Pancreas (tissue), 10 donors: ENCODE results near the gene HLA-DMB. TPM values are rescaled to one million over a fixed set of nuclear protein-coding genes. Genes with fewer than 3 reads are reported as not detected.
A peak's percentile ranks its signal among the peaks of the same experiment; 100 is the strongest.

ENCODE experiments used
- ATAC-seq, 4 donors: fragments of 200-7000 bp; cut with Tn5 transposase; one replicate each; pipeline versions ENCODE4 v1.8.0 to v1.9.1; 2020; ENCODE audit warnings: mild to moderate bottlenecking in 4 of 4, moderate library complexity in 4 of 4
- DNase-seq, 6 donors: peaks; one replicate each; pipeline ENCODE4 v3.0.0-alpha.2; 2020
- FAIRE-seq: peaks from 2 replicates; lab custom pipeline; 2012; peaks lifted over from hg19 to GRCh38; lab: Jason Lieb, UNC
- H3K27ac ChIP-seq, 4 donors: fragments of 200-600 bp; sonication (generic); 1 replicate in 3 of 4; 2 replicates in 1 of 4; pipeline versions ENCODE4 v1.5.0 to v1.8.0; 2020
- H3K27me3 ChIP-seq, 4 donors: fragments of 200-600 bp; one replicate each; pipeline ENCODE4 v1.8.0; 2021
- H3K36me3 ChIP-seq, 3 donors: fragments of 200-600 bp; sonication (generic) in 1 of 3; one replicate each; pipeline versions ENCODE4 v1.5.0 to v1.8.0; 2020 to 2021
- H3K4me1 ChIP-seq, 3 donors: fragments of 200-600 bp; one replicate each; pipeline ENCODE4 v1.8.0; 2021
- H3K4me3 ChIP-seq, 4 donors: fragments of 200-600 bp; sonication (generic) in 2 of 4; one replicate each; pipeline versions ENCODE4 v1.5.0 to v1.8.0; 2020 to 2021
- H3K9me3 ChIP-seq, 4 donors: fragments of 200-600 bp; one replicate each; pipeline ENCODE4 v1.8.0; 2021
- WGBS, 2 donors: extraction: QIAGEN DNeasy Blood & Tissue Kit; methylation state at CpG; one replicate each; pipeline ENCODE4 v1.1.7; 2013; 5-methylcytosine and 5-hydroxymethylcytosine counted together
- intact Hi-C, 3 donors: fragments of 100-400 bp; cut with DNase I; formaldehyde crosslinking; loops; one replicate each; pipeline versions ENCODE4 v1.11.1 to v1.14.2; 2022
- polyA plus RNA-seq, 2 donors: library from polyadenylated mRNA; stranded (reverse); fragments of 200-250 nt; gene quantifications; one replicate each; pipeline ENCODE4 v1.2.3, GENCODE V29; 2013
- total RNA-seq, 6 donors: library from RNA; stranded (reverse); fragmentation: NEBNext Ultra II Directional in 4 of 6; extraction: Animal tissue kit (Norgen Biotek cat#: 25700) in 4 of 6; gene quantifications; one replicate each; pipeline versions ENCODE4 v1.2.1 to v1.2.4, GENCODE V29; 2021 to 2023
- TF ChIP-seq, protein P1 (sequence below), 4 donors: fragments of 200-600 bp; sonication (generic) in 3 of 4; IDR thresholded peaks; one replicate each; pipeline versions ENCODE4 v1.5.0 to v1.8.0; 2021; ENCODE audit warnings: antibody characterized with exemption in 4 of 4
- donor health status: healthy with polysubstance abuse.
- donor health status: DM: no; HTN: no; CAD: no; lungs with moderate emphysema.
- donor health status: DM: no; HTN: no; CAD: no.
- donor health status: control.
- donor health status: control.
- donor health status: Bipolar disorder and iron deficiency.
- donor health status: DM: yes; HTN: yes; CAD: no.
- donor health status: DM: no; HTN: no; CAD: no.
- donor health status: DM: no; HTN: no; CAD: no.
- donor health status: DM: yes; HTN: yes; CAD: no.

HLA-DMB gene
- total and polyA plus RNA-seq, 8 donors: 1.9 to 42.6 (median 4.3) TPM

DNA sequence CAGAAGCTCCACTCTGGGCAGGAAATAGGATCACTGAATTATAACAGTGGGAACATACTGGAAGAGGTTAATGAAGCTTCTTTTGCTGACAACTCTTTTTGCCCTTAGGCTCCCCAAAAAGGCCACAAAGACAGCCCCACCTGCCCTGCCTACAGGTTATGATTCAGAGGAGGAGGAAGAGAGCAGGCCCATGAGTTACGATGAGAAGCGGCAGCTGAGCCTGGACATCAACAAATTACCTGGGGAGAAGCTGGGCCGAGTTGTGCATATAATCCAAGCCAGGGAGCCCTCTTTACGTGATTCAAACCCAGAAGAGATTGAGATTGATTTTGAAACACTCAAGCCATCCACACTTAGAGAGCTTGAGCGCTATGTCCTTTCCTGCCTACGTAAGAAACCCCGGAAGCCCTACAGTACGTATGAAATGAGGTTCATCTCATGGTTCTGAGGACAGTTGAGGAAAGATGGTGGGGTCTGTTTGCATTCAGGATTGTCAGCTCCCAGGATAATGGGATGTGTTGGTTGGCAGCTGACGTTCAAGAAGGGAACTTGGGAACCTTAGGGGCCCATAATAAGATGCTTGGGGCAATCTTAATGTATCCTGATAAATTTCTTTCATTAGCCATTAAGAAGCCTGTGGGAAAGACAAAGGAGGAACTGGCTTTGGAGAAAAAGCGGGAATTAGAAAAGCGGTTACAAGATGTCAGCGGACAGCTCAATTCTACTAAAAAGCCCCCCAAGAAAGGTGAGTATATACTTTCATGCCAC, 39.1 kb upstream of the HLA-DMB start:
- H3K4me1 ChIP-seq: peaks cover 21 to 62% (median 36%) of the 10 kb centered on the region in 3 donors
- 86 to 91% methylated on average over 12 of the region's 12 CpGs for WGBS, 2 donors
- H3K27ac ChIP-seq: no peak overlapping the region
- H3K9me3 ChIP-seq: no peaks in the 10 kb centered on the region
- FAIRE-seq: no peak
- no peaks in the 10 kb centered on the region for H3K27me3 ChIP-seq
- TF ChIP-seq, protein P1, sequence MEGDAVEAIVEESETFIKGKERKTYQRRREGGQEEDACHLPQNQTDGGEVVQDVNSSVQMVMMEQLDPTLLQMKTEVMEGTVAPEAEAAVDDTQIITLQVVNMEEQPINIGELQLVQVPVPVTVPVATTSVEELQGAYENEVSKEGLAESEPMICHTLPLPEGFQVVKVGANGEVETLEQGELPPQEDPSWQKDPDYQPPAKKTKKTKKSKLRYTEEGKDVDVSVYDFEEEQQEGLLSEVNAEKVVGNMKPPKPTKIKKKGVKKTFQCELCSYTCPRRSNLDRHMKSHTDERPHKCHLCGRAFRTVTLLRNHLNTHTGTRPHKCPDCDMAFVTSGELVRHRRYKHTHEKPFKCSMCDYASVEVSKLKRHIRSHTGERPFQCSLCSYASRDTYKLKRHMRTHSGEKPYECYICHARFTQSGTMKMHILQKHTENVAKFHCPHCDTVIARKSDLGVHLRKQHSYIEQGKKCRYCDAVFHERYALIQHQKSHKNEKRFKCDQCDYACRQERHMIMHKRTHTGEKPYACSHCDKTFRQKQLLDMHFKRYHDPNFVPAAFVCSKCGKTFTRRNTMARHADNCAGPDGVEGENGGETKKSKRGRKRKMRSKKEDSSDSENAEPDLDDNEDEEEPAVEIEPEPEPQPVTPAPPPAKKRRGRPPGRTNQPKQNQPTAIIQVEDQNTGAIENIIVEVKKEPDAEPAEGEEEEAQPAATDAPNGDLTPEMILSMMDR (IDR thresholded peaks at IDR 0.05): no peak
- H3K36me3 ChIP-seq: peaks cover 25 to 71% (median 63%) of the 10 kb centered on the region in 3 donors
- intact Hi-C loops: loop anchor here in 2 of 3 donors (5.0 to 10.0 kb wide), 3 partner anchors 43 to 93 kb away; no protein-coding TSS in a partner anchor
- DNase-seq: no peak
- H3K4me3 ChIP-seq: no peak overlapping the region
- ATAC-seq: no peak

DNA sequence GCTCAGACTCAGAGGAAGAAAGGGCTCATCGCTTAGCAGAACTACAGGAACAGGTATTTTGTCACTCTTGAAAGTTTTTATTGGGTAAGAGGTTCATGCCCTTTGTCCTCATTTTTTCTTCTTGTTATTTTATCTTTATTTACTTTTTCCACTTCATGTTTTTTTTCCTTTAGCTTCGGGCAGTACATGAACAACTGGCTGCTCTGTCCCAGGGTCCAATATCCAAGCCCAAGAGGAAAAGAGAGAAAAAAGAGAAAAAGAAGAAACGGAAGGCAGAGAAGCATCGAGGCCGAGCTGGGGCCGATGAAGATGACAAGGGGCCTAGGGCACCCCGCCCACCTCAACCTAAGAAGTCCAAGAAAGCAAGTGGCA, 37.1 kb upstream of the HLA-DMB start:
- DNase-seq: no peak
- intact Hi-C loops: loop anchor here in 1 of 3 donors (5.0 kb wide), 1 partner anchor 91 kb away; no protein-coding TSS in a partner anchor
- Histone ChIP-seq H3K27ac (no peak overlapping the region), H3K9me3 (no peaks in the 10 kb centered on the region), H3K4me3 (no peak overlapping the region), H3K27me3 (no peaks in the 10 kb centered on the region), H3K4me1 (peaks cover 19 to 55% (median 36%) of the 10 kb centered on the region in 3 donors), H3K36me3 (peaks cover 25 to 79% (median 63%) of the 10 kb centered on the region in 3 donors)
- TF ChIP-seq, protein P1 (IDR thresholded peaks at IDR 0.05): no peak
- no peak for FAIRE-seq
- no peak for ATAC-seq
- whole genome bisulfite sequencing, 2 donors: 40 to 48% methylated on average over 7 of the region's 7 CpGs

DNA sequence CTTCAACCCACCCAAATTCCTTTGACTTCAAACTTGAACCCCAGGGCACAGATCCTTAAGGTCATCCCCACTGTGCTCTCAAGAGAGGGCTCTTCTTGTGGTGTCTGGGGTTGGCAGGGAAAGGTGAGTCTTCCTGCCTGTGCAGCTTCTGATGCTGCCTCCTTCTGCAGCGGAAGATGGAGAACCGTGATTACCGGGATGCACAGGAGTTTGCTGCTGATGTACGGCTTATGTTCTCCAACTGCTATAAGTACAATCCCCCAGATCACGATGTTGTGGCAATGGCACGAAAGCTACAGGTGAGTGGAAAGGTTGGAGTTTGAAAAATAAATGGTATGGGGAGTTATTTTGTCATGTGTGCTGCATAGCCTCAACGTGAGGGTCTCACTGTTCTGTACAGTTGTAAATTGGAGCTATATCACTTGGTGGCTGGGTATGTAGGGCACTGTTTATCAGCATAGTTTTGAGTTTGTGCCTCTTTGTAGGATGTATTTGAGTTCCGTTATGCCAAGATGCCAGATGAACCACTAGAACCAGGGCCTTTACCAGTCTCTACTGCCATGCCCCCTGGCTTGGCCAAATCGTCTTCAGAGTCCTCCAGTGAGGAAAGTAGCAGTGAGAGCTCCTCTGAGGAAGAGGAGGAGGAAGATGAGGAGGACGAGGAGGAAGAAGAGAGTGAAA, 36.6 kb upstream of the HLA-DMB start:
- H3K4me3 ChIP-seq: peak overlapping the region in 1 of 4 donors; percentile 98
- WGBS, 2 donors: 41 to 46% methylated on average over 10 of the region's 10 CpGs
- H3K9me3 ChIP-seq: no peaks in the 10 kb centered on the region
- FAIRE-seq (no peak), DNase-seq (no peak), ATAC-seq (no peak)
- H3K4me1 ChIP-seq: peaks cover 15 to 51% (median 32%) of the 10 kb centered on the region in 3 donors
- intact Hi-C loops: loop anchor here in 1 of 3 donors (5.0 kb wide), 1 partner anchor 90 kb away; no protein-coding TSS in a partner anchor
- H3K27me3 ChIP-seq: no peaks in the 10 kb centered on the region
- TF ChIP-seq, protein P1 (IDR thresholded peaks at IDR 0.05): no peak
- H3K27ac ChIP-seq: no peak overlapping the region
- H3K36me3 ChIP-seq: peaks cover 25 to 85% (median 63%) of the 10 kb centered on the region in 3 donors

DNA sequence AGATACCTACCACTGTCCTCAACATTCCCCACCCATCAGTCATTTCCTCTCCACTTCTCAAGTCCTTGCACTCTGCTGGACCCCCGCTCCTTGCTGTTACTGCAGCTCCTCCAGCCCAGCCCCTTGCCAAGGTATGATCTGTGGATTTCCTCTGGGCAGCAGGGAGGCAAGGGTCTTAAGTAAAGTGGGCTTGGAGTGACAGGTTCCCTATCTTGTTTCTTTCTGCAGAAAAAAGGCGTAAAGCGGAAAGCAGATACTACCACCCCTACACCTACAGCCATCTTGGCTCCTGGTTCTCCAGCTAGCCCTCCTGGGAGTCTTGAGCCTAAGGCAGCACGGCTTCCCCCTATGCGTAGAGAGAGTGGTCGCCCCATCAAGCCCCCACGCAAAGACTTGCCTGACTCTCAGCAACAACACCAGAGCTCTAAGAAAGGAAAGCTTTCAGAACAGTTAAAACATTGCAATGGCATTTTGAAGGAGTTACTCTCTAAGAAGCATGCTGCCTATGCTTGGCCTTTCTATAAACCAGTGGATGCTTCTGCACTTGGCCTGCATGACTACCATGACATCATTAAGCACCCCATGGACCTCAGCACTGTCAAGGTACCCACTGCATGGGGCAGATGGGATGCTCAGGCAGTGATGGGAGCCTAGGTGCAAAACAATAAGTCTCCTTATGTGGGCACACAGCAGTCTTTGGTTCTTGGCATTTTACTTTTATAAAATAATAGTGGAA, 35.7 kb upstream of the HLA-DMB start:
- H3K4me3 ChIP-seq: peak overlapping the region in 2 of 4 donors; percentile 2 to 98
- H3K27ac ChIP-seq: no peak overlapping the region
- no peak for DNase-seq
- intact Hi-C loops: loop anchor here in 1 of 3 donors (5.0 kb wide), 1 partner anchor 89 kb away; no protein-coding TSS in a partner anchor
- no peak for ATAC-seq
- TF ChIP-seq, protein P1 (IDR thresholded peaks at IDR 0.05): no peak
- H3K27me3 ChIP-seq: no peaks in the 10 kb centered on the region
- H3K4me1 ChIP-seq: peaks cover 7 to 46% (median 24%) of the 10 kb centered on the region in 3 donors
- H3K36me3 ChIP-seq: peaks cover 25 to 78% (median 62%) of the 10 kb centered on the region in 3 donors
- no peak for FAIRE-seq
- no peaks in the 10 kb centered on the region for H3K9me3 ChIP-seq
- 62 to 78% methylated on average over 7 of the region's 7 CpGs for WGBS, 2 donors
